NCI-H446 (cell line): ENCODE measurements around the gene SALL1.

Experiments
- DNase-seq, 2 experiments: peaks; one replicate each; lab custom pipeline; 2025; lab: John Stamatoyannopoulos, UW

Gene SALL1

GRCh38 chr16:51141106-51141505 is 10.0 kb downstream of the SALL1 start:
- no peak for DNase-seq

GRCh38 chr16:51140112-51140511 is 11.0 kb downstream of the SALL1 start:
- no peak for DNase-seq

DNA sequence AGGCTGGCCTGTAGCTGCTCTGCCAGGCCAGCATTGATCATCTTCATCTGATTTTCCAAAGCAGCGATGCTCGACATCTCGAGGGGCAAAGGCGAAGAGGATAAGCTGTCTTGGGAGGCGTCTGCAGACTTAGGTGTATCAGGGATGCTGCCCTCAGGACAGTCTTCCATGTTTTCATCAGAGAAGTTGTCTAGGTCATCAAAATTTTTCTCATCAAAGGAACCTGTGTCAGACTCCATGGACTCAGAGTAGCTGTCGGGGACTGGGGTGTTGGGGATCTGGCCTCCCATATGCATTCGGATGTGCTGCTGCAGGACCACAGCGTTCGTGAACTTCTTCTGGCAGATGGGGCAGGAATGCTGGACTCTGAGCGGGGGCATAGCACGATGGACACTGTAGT is 11.5 kb downstream of the SALL1 start:
- no peak for DNase-seq

GRCh38 chr16:51138178-51138577 is 12.9 kb downstream of the SALL1 start:
- no peak for DNase-seq

GRCh38 chr16:51137097-51137496 is 14.0 kb downstream of the SALL1 start:
- DNase-seq = no peak

- no peak for DNase-seq
These were observed 16.2 kb downstream of the SALL1 start for GRCh38 chr16:51134876-51135275.

GRCh38 chr16:51134269-51134812 is 16.7 kb downstream of the SALL1 start:
- no peak for DNase-seq

- DNase-seq = no peak
These were observed 17.4 kb downstream of the SALL1 start for GRCh38 chr16:51133688-51134087.

DNA sequence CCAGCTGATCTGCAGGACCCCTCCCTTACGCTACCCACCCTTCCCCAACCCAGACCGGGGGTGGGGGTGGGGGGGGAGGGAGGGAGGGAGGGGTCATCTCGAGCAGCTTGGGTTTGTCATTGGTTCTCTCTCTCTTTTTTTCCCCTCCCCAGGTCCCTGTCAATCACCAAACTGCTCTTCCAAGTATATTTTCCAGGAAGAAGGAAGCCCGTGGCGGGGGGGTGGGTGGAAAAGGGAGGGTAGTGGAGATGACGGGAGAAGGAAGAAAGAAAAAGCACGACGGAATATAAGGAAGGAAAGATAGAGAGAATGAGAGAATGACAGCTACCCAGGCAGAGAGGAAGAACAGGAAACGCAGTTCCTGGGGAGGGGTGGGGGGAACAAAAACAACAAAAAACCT is 17.9 kb downstream of the SALL1 start:
- DNase-seq = no peak

- no peak for DNase-seq
These were observed 18.5 kb downstream of the SALL1 start for GRCh38 chr16:51132490-51133115.

- DNase-seq = no peak
These were observed 19.5 kb downstream of the SALL1 start for GRCh38 chr16:51131619-51132018.

GRCh38 chr16:51129105-51129504 is 22.0 kb downstream of the SALL1 start:
- DNase-seq = no peak

- no peak for DNase-seq
These were observed 25.1 kb downstream of the SALL1 start for GRCh38 chr16:51125992-51126391.

DNA sequence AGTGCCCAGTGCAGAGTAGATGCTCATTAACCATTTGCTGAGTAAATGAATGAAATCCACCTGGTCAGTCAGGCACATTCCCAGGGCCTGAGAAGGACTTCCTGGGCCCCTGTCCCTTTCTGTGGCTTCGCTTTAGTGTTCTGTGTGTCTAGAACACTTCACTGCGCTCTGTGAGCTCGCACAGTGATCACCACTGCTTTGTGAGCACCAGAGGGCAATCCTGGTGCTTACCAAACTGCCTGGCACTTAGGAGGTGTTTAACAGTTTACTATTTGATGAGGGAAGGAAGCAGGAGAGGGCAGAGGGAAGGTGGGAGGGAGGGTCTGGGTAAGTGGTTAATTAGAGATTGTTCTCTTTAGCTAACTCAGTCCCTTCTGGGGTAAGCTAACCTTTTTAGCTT is 26.2 kb downstream of the SALL1 start:
- DNase-seq = no peak

- no peak for DNase-seq
These were observed 29.2 kb downstream of the SALL1 start for GRCh38 chr16:51121850-51122249.

DNA sequence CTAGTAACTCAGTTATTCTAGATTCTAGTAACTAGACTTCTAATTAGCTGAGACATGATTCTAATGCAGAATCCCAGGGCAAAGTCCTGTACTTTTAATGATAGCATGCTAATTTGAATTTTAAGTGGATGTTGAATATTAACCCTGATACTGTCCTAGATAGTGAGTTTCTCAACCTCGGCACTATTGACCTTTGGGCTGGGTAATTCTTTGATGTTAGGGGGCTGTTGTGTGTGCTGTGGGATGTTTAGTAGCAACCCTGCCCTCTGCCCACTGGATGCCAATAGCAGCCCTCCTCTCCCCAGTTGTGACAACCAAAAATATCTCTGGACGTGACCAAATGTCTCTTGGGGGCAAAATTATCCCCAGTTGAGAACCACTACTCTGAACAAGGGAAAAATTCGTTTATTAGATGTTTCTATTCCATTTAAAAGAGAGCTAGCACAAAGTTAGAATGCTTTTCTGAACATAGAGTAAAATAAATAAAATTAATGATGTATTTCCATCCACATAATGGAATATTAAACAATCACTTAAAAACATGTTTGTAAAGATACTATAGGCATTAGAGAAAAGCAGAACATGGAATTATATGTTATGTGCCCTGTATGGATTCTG is 30.2 kb downstream of the SALL1 start:
- no peak for DNase-seq

DNA sequence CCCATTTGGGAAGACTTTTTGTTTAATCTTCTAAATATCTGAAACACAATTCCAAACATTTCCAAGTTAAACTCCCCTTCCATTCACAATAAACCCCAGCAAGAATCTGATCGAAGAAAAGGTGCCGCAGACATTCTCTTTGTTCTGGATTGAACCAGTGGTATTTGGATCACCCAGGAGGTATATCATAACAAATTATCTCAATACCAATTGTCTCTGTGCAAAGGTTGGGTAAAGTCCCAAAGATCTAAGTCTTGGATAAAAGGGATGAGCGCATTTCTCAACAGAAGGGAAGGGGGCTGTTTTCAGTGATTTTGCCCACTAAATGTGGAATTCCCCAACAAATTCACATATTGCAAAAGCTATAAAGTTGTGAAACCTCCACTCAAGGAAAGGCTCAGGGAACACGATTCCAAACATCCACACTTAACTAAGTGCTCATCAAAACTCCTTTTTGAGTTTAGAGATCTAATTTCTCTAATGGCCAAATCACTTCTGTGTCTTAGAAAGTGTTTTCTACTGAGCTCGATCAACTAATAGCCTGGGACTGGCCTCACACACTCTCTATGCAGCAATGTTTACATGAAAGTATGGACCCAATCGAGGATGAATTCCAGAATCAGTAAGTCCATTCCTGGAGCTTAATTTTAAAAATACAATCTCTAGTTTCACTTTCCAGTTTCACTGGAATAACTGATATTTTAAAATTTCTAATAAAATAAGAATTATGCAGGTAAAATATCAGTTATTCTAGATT is 30.9 kb downstream of the SALL1 start:
- DNase-seq = no peak

DNA sequence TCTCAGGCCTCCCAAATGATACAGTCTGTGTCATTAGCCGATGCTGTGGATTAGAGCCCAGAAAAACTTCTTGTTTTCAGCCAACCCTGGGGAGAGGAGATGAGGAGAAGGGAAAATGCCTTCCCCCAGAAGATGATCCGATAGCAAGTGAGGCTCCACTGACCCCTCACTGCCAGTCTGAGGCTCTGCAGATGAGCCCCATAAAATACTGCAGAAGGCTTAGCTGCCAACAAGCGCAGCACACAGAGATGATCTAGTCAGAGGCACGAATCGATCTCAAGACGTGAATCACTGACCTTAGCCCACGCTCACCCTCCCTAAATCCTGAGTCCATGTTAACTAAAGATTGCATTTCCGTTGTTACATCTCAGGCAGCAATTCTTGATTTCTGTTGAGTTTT is 31.5 kb downstream of the SALL1 start:
- no peak for DNase-seq

- DNase-seq = no peak
These were observed 34.7 kb downstream of the SALL1 start for GRCh38 chr16:51116353-51116752.

DNA sequence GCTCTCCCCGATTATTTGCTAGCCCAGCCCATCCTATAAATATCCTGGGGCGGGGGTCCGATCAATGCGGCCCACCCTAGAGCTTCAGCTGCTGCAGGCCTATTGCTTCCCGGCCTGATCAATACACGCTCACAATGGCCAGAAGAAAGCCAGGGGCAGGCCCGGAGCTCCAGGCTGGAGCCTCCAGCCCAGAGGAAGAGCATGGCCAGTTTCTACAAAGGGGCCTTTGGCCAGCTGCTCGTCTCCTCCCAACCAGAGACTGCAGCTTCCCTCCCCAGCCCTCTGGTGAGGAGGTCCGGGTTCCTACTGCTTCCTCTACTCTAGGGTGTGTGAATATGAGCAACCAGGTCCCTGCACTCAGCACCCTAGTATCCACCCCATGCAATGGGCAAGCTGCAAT is 36.7 kb downstream of the SALL1 start:
- DNase-seq = no peak

DNA sequence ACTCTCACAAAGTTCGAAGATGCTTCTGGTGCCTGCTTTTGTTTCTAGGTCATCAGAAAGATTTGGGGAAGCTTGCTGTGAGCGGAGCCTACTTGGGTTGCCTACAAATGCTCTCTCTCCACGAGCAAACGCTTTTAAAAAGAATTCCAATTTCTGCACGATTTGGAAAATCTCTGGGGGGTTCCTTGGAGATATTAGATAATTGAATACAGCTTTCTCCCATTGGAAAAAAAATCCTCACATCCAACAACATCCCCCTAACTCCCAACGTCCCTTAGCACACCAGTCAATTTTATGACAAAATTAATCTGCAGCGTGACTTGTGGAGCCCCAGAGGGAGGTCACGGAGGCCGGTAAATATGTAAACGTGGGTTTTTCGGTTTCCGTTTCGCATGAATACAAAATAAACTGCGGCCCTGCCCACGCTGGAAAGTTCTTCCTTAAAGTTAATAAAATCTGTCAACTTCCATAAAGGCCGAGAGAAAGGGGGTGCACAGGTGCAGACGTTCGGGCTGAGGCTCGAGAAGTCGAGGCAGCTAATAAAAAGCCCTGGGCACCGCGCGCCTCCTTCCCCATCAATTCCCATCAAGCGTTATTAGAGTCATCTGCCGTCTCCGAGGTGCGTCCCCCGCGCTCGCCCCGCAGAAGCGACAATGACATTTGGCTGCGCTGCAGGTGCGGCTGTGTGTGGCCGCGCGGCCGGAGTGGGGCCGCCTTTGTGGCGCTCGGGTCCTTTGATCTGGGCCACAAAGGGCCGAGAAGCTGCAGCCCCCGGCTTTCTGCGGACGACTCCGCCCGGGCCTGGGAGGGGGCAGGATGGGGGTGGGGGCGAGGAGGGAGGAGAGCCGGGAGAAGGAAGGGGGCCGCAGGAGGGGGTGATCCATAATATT is 37.6 kb downstream of the SALL1 start:
- no peak for DNase-seq

GRCh38 chr16:51112323-51112722 is 38.7 kb downstream of the SALL1 start:
- DNase-seq = no peak
